ENCODE results near the gene HAT1. TPM values are rescaled to one million over a fixed set of nuclear protein-coding genes. Genes with fewer than 3 reads are reported as not detected.

HAT1 gene
- total RNA-seq, 1 experiment from 2014 or later, result 74.3 TPM

DNA sequence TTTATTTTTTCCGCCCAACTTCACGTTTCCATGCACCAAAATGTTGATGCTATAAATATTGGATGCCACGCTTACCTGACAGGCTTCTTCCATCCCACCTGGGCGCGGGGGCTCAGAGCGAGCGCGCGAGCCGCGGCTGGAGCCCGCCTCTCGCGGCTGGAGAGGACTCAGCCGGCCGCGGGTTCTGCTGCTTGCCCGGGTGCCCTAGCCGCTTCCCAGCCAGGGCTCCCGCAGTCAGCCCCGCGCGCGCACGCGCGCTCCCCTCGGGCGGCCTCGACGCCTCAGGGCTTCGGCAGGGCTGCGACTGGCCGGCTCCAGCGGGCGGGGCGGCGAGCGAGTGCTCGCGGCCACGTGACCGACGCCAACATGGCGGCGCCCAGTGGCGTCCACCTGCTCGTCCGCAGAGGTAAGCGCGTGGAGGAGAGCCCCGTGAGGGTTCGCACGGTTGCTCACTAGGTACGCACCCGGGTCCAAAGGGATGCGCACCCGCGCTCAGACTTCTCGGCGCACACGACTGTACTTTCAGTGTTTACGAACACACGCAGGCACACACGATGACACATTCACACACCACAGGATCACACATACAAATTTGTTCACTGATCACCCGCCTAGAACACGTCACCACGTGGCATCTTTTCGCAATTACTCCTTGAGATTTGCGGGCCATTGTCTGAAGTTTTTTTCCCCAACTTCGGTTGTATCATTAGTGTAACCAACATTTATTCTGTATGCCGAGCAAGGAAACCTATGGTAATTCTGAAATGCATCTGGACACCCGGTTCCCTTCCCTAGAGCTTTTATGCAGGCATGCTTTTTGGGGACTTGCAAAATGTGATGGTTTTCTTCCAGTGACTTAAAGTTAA, 77.6 kb downstream of the HAT1 start, which contains the start of gene METAP1D:
METAP1D (plus strand) TSS at position 350 of the 866 bp plus-strand sequence; CDS start at position 367, 17 bp downstream.
- Mint-ChIP-seq H3K4me3 (ENCODE audit: unreplicated experiment) (peak within 1 kb of the TSS; percentile 99), H3K27ac (ENCODE audit: unreplicated experiment) (peak within 1 kb of the TSS; percentile 99), H3K36me3 (ENCODE audit: insufficient read depth, unreplicated experiment) (peaks cover 7% of the 10 kb centered on the region), H3K9me3 (ENCODE audit: unreplicated experiment) (no peaks in the 10 kb centered on the region), H3K4me1 (ENCODE audit: low read depth, unreplicated experiment) (peaks cover 10% of the 10 kb centered on the region), H3K27me3 (ENCODE audit: insufficient read depth, unreplicated experiment) (no peaks in the 10 kb centered on the region)
- CTCF ChIA-PET, result interaction anchor here (0.6 kb wide), 1 partner anchor 45 kb away, joined by 4 read pairs; no protein-coding TSS in a partner anchor
- no TSS peak for BruUV-seq (replicated peaks)
- peak within 1 kb of the TSS; percentile 55 for H3K4me3 ChIP-seq (ENCODE audit: low read depth, low read length)
- TF ChIP-seq CTCF (IDR thresholded peaks at IDR 0.05; ENCODE audit: insufficient read depth in 1 of 2, low read depth in 1 of 2, low read length in 1 of 2, severe bottlenecking in 1 of 2, unreplicated experiment in 1 of 2), result no peak
- peak; percentile 94 to 98 for DNase-seq
- intact Hi-C loops (cut with micrococcal nuclease; ENCODE audit: unreplicated experiment), result loop anchor here (2.0 to 10.0 kb wide), 2 partner anchors 85 to 103 kb away; partner anchors contain the start of genes DLX1 and DLX2
- H3K9me3 ChIP-seq, result no peaks in the 10 kb centered on the region
- H3K36me3 ChIP-seq (ENCODE audit: control insufficient read depth, insufficient read depth, low read length), result no peaks in the 10 kb centered on the region
- peaks cover 5% of the 10 kb centered on the region; the same call in 1 of the 2 replicates for H3K4me1 ChIP-seq
- no peaks in the 10 kb centered on the region for H3K27me3 ChIP-seq (replicated peaks; ENCODE audit: control insufficient read depth, insufficient read depth, low read length)
- POLR2A ChIA-PET, result interaction anchor here (0.7 kb wide), 1 partner anchor 1200 kb away, joined by 3 read pairs; no protein-coding TSS in a partner anchor

DNA sequence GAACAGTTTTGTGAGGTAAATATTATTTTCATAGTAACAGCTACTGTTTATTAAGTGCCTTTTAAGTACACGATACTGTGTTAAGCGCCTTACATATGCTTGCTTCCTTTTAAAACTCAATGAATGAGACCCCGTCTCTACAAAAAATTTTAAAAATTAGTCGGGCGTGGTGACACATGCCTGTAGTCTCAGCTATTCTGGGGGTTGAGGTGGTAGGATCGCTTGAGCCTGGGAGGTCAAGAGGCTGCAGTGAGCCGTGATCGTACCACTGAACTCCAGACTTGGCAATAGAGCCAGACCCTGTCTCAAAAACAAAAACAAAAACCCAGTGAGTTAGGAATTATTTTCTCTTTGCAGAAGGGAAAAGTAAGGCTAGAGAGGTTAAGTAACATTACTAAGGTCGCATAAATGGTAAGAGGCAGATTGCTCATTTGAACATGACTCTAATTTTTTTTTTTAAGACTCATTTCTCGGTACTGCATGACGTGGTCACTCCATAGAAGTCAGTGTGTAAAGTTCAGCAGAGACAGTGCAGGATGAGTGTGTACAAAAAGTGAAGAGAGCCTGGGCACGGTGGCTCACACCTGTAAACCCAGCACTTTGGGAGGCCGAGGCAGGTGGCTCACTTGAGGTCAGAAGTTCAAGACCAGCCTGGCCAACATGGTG, 78.6 kb downstream of the HAT1 start:
- Histone ChIP-seq H3K4me1 (peaks cover 5% of the 10 kb centered on the region; the same call in 1 of the 2 replicates), H3K4me3 (ENCODE audit: low read depth, low read length) (peak overlapping the region; percentile 55), H3K9me3 (no peaks in the 10 kb centered on the region), H3K36me3 (ENCODE audit: control insufficient read depth, insufficient read depth, low read length) (no peaks in the 10 kb centered on the region), H3K27me3 (replicated peaks; ENCODE audit: control insufficient read depth, insufficient read depth, low read length) (no peaks in the 10 kb centered on the region)
- intact Hi-C loops (cut with micrococcal nuclease; ENCODE audit: unreplicated experiment), result loop anchor here (10.0 kb wide), 1 partner anchor 84 kb away; the partner anchor contains the start of gene DLX1
- CTCF ChIA-PET, result interaction anchor here (0.6 kb wide), 1 partner anchor 46 kb away, joined by 4 read pairs; no protein-coding TSS in a partner anchor
- peaks cover 10% of the 10 kb centered on the region for H3K4me1 Mint-ChIP-seq (ENCODE audit: low read depth, unreplicated experiment)
- DNase-seq, result peak in 1 of 2 experiments; percentile 7
- no peaks in the 10 kb centered on the region for H3K9me3 Mint-ChIP-seq (ENCODE audit: unreplicated experiment)
- no TSS peak for BruUV-seq (replicated peaks)
- H3K27me3 Mint-ChIP-seq (ENCODE audit: insufficient read depth, unreplicated experiment), result no peaks in the 10 kb centered on the region
- TF ChIP-seq CTCF (IDR thresholded peaks at IDR 0.05; ENCODE audit: insufficient read depth in 1 of 2, low read depth in 1 of 2, low read length in 1 of 2, severe bottlenecking in 1 of 2, unreplicated experiment in 1 of 2), result no peak
- H3K27ac Mint-ChIP-seq (ENCODE audit: unreplicated experiment), result peak overlapping the region; percentile 99
- POLR2A ChIA-PET, result interaction anchor here (0.7 kb wide), 1 partner anchor 1199 kb away, joined by 3 read pairs; no protein-coding TSS in a partner anchor
- peaks cover 7% of the 10 kb centered on the region for H3K36me3 Mint-ChIP-seq (ENCODE audit: insufficient read depth, unreplicated experiment)
- peak overlapping the region; percentile 99 for H3K4me3 Mint-ChIP-seq (ENCODE audit: unreplicated experiment)

- H3K9me3 Mint-ChIP-seq (ENCODE audit: unreplicated experiment), result no peaks in the 10 kb centered on the region
- intact Hi-C loops (cut with micrococcal nuclease; ENCODE audit: unreplicated experiment), result loop anchor here (10.0 kb wide), 1 partner anchor 77 kb away; the partner anchor contains the start of gene DLX1
- no peaks in the 10 kb centered on the region for H3K36me3 ChIP-seq (ENCODE audit: control insufficient read depth, insufficient read depth, low read length)
- TF ChIP-seq CTCF (IDR thresholded peaks at IDR 0.05; ENCODE audit: insufficient read depth in 1 of 2, low read depth in 1 of 2, low read length in 1 of 2, severe bottlenecking in 1 of 2, unreplicated experiment in 1 of 2), result no peak
- H3K27me3 ChIP-seq (replicated peaks; ENCODE audit: control insufficient read depth, insufficient read depth, low read length), result no peaks in the 10 kb centered on the region
- no peaks in the 10 kb centered on the region for H3K9me3 ChIP-seq
- H3K4me3 ChIP-seq (ENCODE audit: low read depth, low read length), result no peak overlapping the region
- no peak overlapping the region for H3K4me3 Mint-ChIP-seq (ENCODE audit: unreplicated experiment)
- H3K4me1 Mint-ChIP-seq (ENCODE audit: low read depth, unreplicated experiment), result no peaks in the 10 kb centered on the region
- no peak for DNase-seq
- no peaks in the 10 kb centered on the region for H3K36me3 Mint-ChIP-seq (ENCODE audit: insufficient read depth, unreplicated experiment)
- BruUV-seq (replicated peaks), result no TSS peak
- H3K27ac Mint-ChIP-seq (ENCODE audit: unreplicated experiment), result no peak overlapping the region
- ChIA-PET CTCF (no interaction called here), POLR2A (no interaction called here)
- no peaks in the 10 kb centered on the region for H3K27me3 Mint-ChIP-seq (ENCODE audit: insufficient read depth, unreplicated experiment)
- no peaks in the 10 kb centered on the region for H3K4me1 ChIP-seq
Observed at GRCh38 chr2:172007372-172007771, 85.1 kb downstream of the HAT1 start.

Measured in Caco-2 (cell line).